ENCODE measurements around the gene HOXB3.

Gene HOXB3

DNA sequence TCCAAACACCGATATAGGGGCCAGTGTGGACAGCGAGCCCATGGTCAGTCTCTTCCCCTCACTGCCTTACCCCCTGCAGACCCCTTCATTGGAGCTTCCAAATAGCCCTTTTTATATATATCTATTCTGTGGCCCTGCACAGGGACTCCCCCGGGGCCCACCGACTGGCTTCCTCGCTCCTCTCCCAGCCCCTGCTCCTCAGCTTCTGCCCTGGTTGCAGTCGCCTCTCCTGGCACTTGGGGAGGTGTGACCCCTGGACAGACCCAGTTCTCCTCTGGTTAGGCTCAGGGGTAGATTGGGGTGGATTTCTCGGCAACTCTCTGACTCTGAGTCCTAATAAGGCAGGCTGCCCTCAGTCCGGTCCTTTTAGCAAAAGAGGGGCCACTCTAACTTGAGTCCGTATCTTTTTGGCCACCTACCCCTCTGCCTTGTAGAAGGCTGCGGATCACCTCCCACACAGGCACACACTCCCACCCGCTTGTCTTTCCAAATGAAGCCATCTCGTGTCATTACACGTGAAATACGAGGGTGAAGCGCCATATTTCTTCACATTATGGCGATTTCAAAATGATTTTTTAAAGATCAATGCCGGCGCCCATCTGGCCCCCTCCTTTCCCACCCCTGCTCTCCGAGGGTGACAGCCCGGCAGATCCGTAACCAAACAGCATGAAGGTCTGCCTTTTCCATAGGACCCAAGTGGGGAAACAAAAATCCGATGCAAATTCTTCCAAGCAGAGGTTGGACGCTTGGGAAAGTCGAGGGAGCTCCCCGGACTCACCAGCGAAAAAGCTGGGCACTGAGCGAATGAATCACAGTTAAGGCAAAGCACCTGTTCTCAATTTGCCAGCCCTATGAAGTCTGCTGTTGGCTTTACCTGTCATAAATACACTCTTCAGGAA lies 37.8 kb upstream of the HOXB3 start:
- CTCF ChIA-PET, result interaction anchor here (1.0 to 5.0 kb wide), 3 partner anchors 8 to 251 kb away, joined by 4 to 37 read pairs (median 4); no protein-coding TSS in a partner anchor
- POLR2A ChIA-PET, result interaction anchor here (4.5 kb wide), 1 partner anchor 9 kb away, joined by 38 read pairs; no protein-coding TSS in a partner anchor
- Histone ChIP-seq H3K4me3 (ENCODE audit: low read depth, low read length) (no peak overlapping the region), H3K27ac (ENCODE audit: extremely low read depth, low read depth, low read length) (no peak overlapping the region), H3K9me3 (ENCODE audit: control insufficient read depth, insufficient read depth, low read depth, low read length) (no peaks in the 10 kb centered on the region), H3K4me1 (ENCODE audit: control insufficient read depth, insufficient read depth, low read length) (peaks cover 12% of the 10 kb centered on the region), H3K36me3 (ENCODE audit: control insufficient read depth in 2 of 2, insufficient read depth in 1 of 2, low read length in 2 of 2) (peaks cover 0 to 28% of the 10 kb centered on the region in 2 experiments; a peak in 1 of 3 replicates)
- TF ChIP-seq GLIS2 (tag by site-specific recombination; IDR thresholded peaks at IDR 0.05), result peak; percentile 39; the same call in 1 of the 2 replicates
- no peak for TF ChIP-seq ZBTB21 (tag by site-specific recombination; IDR thresholded peaks at IDR 0.05)
- TF ChIP-seq ZNF423 (tag by site-specific recombination; IDR thresholded peaks at IDR 0.05), result no peak
- TF ChIP-seq ZNF677 (tag by site-specific recombination; IDR thresholded peaks at IDR 0.05), result no peak
- peak; percentile 85 for TF ChIP-seq ZNF600 (tag by site-specific recombination; IDR thresholded peaks at IDR 0.05)
- no peak for TF ChIP-seq ZNF843 (tag by site-specific recombination; IDR thresholded peaks at IDR 0.05)
- no peak for TF ChIP-seq ZSCAN23 (tag by site-specific recombination; IDR thresholded peaks at IDR 0.05)
- TF ChIP-seq EGR2 (tag by site-specific recombination; IDR thresholded peaks at IDR 0.05; ENCODE audit: low read depth), result peak; percentile 43; the same call in 1 of the 2 replicates
- TF ChIP-seq, protein P1, sequence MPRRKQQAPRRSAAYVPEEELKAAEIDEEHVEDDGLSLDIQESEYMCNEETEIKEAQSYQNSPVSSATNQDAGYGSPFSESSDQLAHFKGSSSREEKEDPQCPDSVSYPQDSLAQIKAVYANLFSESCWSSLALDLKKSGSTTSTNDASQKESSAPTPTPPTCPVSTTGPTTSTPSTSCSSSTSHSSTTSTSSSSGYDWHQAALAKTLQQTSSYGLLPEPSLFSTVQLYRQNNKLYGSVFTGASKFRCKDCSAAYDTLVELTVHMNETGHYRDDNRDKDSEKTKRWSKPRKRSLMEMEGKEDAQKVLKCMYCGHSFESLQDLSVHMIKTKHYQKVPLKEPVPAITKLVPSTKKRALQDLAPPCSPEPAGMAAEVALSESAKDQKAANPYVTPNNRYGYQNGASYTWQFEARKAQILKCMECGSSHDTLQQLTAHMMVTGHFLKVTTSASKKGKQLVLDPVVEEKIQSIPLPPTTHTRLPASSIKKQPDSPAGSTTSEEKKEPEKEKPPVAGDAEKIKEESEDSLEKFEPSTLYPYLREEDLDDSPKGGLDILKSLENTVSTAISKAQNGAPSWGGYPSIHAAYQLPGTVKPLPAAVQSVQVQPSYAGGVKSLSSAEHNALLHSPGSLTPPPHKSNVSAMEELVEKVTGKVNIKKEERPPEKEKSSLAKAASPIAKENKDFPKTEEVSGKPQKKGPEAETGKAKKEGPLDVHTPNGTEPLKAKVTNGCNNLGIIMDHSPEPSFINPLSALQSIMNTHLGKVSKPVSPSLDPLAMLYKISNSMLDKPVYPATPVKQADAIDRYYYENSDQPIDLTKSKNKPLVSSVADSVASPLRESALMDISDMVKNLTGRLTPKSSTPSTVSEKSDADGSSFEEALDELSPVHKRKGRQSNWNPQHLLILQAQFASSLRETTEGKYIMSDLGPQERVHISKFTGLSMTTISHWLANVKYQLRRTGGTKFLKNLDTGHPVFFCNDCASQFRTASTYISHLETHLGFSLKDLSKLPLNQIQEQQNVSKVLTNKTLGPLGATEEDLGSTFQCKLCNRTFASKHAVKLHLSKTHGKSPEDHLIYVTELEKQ (tag by site-specific recombination; IDR thresholded peaks at IDR 0.05; ENCODE audit: borderline replicate concordance), result no peak
- TF ChIP-seq ZFHX2 (tag by site-specific recombination; conservative IDR thresholded peaks at IDR 0.05), result peak; percentile 71
- no peak for TF ChIP-seq SP7 (tag by site-specific recombination; IDR thresholded peaks at IDR 0.05)
- 0 out of 2 replicates have a peak, but pooled peaks have one; percentile 27 for TF ChIP-seq ZFP69B (tag by site-specific recombination; IDR thresholded peaks at IDR 0.05)

GRCh38 chr17:48627118-48627597 lies 37.1 kb upstream of the HOXB3 start:
- H3K4me1 ChIP-seq (ENCODE audit: control insufficient read depth, insufficient read depth, low read length), result peaks cover 12% of the 10 kb centered on the region
- POLR2A ChIA-PET, result interaction anchor here (0.6 to 4.5 kb wide), 5 partner anchors 9 to 369 kb away, joined by 3 to 38 read pairs (median 6); no protein-coding TSS in a partner anchor

More at GRCh38 chr17:48627118-48627597, 37.1 kb upstream of the HOXB3 start:
- TF ChIP-seq ZBTB17 (tag by site-specific recombination; IDR thresholded peaks at IDR 0.05), result peak; percentile 64
- TF ChIP-seq ZNF571 (tag by site-specific recombination; IDR thresholded peaks at IDR 0.05), result no peak
- TF ChIP-seq, protein P2, sequence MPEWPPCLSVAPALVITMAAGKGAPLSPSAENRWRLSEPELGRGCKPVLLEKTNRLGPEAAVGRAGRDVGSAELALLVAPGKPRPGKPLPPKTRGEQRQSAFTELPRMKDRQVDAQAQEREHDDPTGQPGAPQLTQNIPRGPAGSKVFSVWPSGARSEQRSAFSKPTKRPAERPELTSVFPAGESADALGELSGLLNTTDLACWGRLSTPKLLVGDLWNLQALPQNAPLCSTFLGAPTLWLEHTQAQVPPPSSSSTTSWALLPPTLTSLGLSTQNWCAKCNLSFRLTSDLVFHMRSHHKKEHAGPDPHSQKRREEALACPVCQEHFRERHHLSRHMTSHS (tag by site-specific recombination; IDR thresholded peaks at IDR 0.05), result no peak
- CTCF ChIA-PET, result interaction anchor here (0.5 to 5.0 kb wide), 4 partner anchors 9 to 413 kb away, joined by 4 to 37 read pairs (median 4); no protein-coding TSS in a partner anchor
- peak overlapping the region; percentile 100 for H3K27ac ChIP-seq (ENCODE audit: extremely low read depth, low read depth, low read length)
- peaks cover 0 to 33% of the 10 kb centered on the region in 2 experiments; a peak in 1 of 3 replicates for H3K36me3 ChIP-seq (ENCODE audit: control insufficient read depth in 2 of 2, insufficient read depth in 1 of 2, low read length in 2 of 2)
- H3K4me3 ChIP-seq (ENCODE audit: low read depth, low read length), result peak overlapping the region; percentile 78
- no peaks in the 10 kb centered on the region for H3K9me3 ChIP-seq (ENCODE audit: control insufficient read depth, insufficient read depth, low read depth, low read length)

Measured in HEK293 (cell line).